IMR-90 (cell line): Measurements from ENCODE around the gene HERC4. TPM values are rescaled to one million over a fixed set of nuclear protein-coding genes. Genes with fewer than 3 reads are reported as not detected.
"Not testable (repeated sequence)": the region's sequence is repeated elsewhere in the genome, so short reads cannot be mapped to it uniquely, and the experiment has no call there.

ENCODE experiments used
- ATAC-seq: fragments of 200-7000 bp; cut with Tn5 transposase; 2 replicates; pipeline ENCODE4 v1.9.1; 2020; ENCODE audit warnings: low read depth, mild to moderate bottlenecking, moderate library complexity
- BruUV-seq: library from RNA; stranded (reverse); fragments of 400-500 nt; replicated peaks from 2 replicates; lab custom pipeline; 2021; lab: Mats Ljungman, UMichigan
- CTCF ChIA-PET: fragments of 300-600 bp; formaldehyde crosslinking; extraction: SDS; loops from one replicate; lab custom pipeline; 2021; ENCODE audit warnings: antibody characterized with exemption; lab: Yijun Ruan, JAX
- POLR2A ChIA-PET: fragments of 300-600 bp; sonication (Branson Sonifier 250); formaldehyde crosslinking; loops from one replicate; lab custom pipeline; 2022; ENCODE audit warnings: antibody characterized with exemption; ENCODE audit not compliant: unreplicated experiment; lab: Charles Lee
- DNase-seq: peaks from one replicate; pipeline ENCODE4 v3.0.0; 2013
- H2AFZ ChIP-seq: replicated peaks from 2 replicates; pipeline ENCODE3; 2013; ENCODE audit warnings: low read length, mild to moderate bottlenecking; ENCODE audit not compliant: poor library complexity
- H2AK5ac ChIP-seq: 2 replicates; pipeline ENCODE4 v1.6.1; 2013; ENCODE audit warnings: low read depth, low read length, inconsistent platforms
- H2AK9ac ChIP-seq: replicated peaks from 2 replicates; pipeline ENCODE3; 2013; ENCODE audit warnings: mild to moderate bottlenecking, low read depth, low read length, moderate library complexity; ENCODE audit not compliant: poor library complexity
- H2BK120ac ChIP-seq: 2 replicates; pipeline ENCODE4 v1.6.1; 2013; ENCODE audit warnings: low read depth, low read length, inconsistent platforms
- H2BK15ac ChIP-seq: 3 replicates; pipeline ENCODE4 v1.6.1; 2013; ENCODE audit warnings: low read depth, low read length, inconsistent platforms
- H2BK20ac ChIP-seq: 2 replicates; pipeline ENCODE4 v1.6.1; 2013; ENCODE audit warnings: low read depth, mild to moderate bottlenecking, inconsistent platforms, low read length, moderate library complexity
- H2BK5ac ChIP-seq: 2 replicates; pipeline ENCODE4 v1.6.1; 2013; ENCODE audit warnings: mild to moderate bottlenecking, low read depth, low read length, inconsistent platforms; ENCODE audit not compliant: poor library complexity, severe bottlenecking
- H3K14ac ChIP-seq: replicated peaks from 2 replicates; pipeline ENCODE4 v1.6.1; 2013; ENCODE audit warnings: low read depth, low read length, inconsistent platforms
- H3K18ac ChIP-seq: 2 replicates; pipeline ENCODE4 v1.6.1; 2013; ENCODE audit warnings: low read depth, low read length, control low read depth
- H3K23ac ChIP-seq: 2 replicates; pipeline ENCODE4 v1.6.1; 2013; ENCODE audit warnings: low read depth, low read length, inconsistent platforms
- H3K27ac ChIP-seq: 2 replicates; pipeline ENCODE4 v1.5.1; 2013; ENCODE audit warnings: mild to moderate bottlenecking, control low read depth, low read length; ENCODE audit not compliant: insufficient read depth
- H3K27me3 ChIP-seq: 2 replicates; pipeline ENCODE4 v1.6.1; 2013; ENCODE audit warnings: low read length; ENCODE audit not compliant: control insufficient read depth, insufficient read depth
- H3K36me3 ChIP-seq: 2 replicates; pipeline ENCODE4 v1.6.1; 2013; ENCODE audit warnings: low read length, mixed read lengths; ENCODE audit not compliant: control insufficient read depth, insufficient read depth
- H3K4ac ChIP-seq: 2 replicates; pipeline ENCODE4 v1.6.1; 2013; ENCODE audit warnings: low read depth, low read length, inconsistent platforms
- H3K4me1 ChIP-seq: 2 replicates; pipeline ENCODE4 v1.6.1; 2013; ENCODE audit warnings: low read length, mixed read lengths; ENCODE audit not compliant: control insufficient read depth, insufficient read depth
- H3K4me2 ChIP-seq: 2 replicates; pipeline ENCODE4 v1.6.1; 2013; ENCODE audit warnings: low read depth, mild to moderate bottlenecking, control low read depth, low read length, moderate library complexity
- H3K4me3 ChIP-seq: 2 replicates; pipeline ENCODE4 v1.5.1; 2013; ENCODE audit warnings: low read depth, mild to moderate bottlenecking, control low read depth, low read length, moderate library complexity; ENCODE audit not compliant: insufficient read depth
- H3K56ac ChIP-seq: 2 replicates; pipeline ENCODE4 v1.6.1; 2013; ENCODE audit warnings: low read length, inconsistent platforms; ENCODE audit not compliant: insufficient read depth; ENCODE audit errors: extremely low read depth
- H3K79me1 ChIP-seq, 2 experiments: 2 replicates each; pipeline ENCODE4 v1.6.1; 2013; ENCODE audit warnings: low read length in 2 of 2, inconsistent platforms in 1 of 2, low read depth in 1 of 2
- H3K9ac ChIP-seq: 2 replicates; pipeline ENCODE4 v1.6.1; 2013; ENCODE audit warnings: low read depth, low read length, control low read depth
- H3K9me1 ChIP-seq: 2 replicates; pipeline ENCODE4 v1.6.1; 2013; ENCODE audit warnings: low read length, inconsistent platforms; ENCODE audit not compliant: insufficient read depth
- H3K9me3 ChIP-seq: 2 replicates; pipeline ENCODE4 v1.6.1; 2013; ENCODE audit warnings: low read length; ENCODE audit not compliant: control insufficient read depth, insufficient read depth
- H4K20me1 ChIP-seq: 2 replicates; pipeline ENCODE4 v1.6.1; 2013; ENCODE audit warnings: low read length, inconsistent platforms; ENCODE audit not compliant: insufficient read depth
- H4K5ac ChIP-seq: 2 replicates; pipeline ENCODE4 v1.6.1; 2013; ENCODE audit warnings: mild to moderate bottlenecking, low read depth, low read length, control low read depth
- H4K8ac ChIP-seq, 2 experiments: 2 replicates each; pipeline ENCODE4 v1.6.1; 2013; ENCODE audit warnings: low read depth in 2 of 2, low read length in 2 of 2, control low read depth in 1 of 2, inconsistent platforms in 1 of 2
- H4K91ac ChIP-seq: 2 replicates; pipeline ENCODE4 v1.6.1; 2013; ENCODE audit warnings: low read depth, low read length, inconsistent platforms; ENCODE audit not compliant: insufficient read depth
- WGBS, 2 experiments: methylation state at CpG; one replicate each; pipeline versions ENCODE4 v1.1.5 to v1.1.7; 2013; ENCODE audit warnings: missing lambda C conversion rate in 2 of 2; ENCODE audit not compliant: insufficient read length in 1 of 2; ENCODE audit errors: extremely low coverage in 2 of 2; 5-methylcytosine and 5-hydroxymethylcytosine counted together
- dilution Hi-C: fragments of 300-500 bp; cut with HindIII; formaldehyde crosslinking; loops from one replicate; pipeline ENCODE4 v1.14.3; 2018; ENCODE audit warnings: low sequenced_read_pairs; ENCODE audit not compliant: unreplicated experiment
- in situ Hi-C: fragments of 300-500 bp; cut with MboI; formaldehyde crosslinking; loops from 3 replicates; pipeline ENCODE4 v1.14.3; 2019; ENCODE audit warnings: low sequenced_read_pairs, inconsistent platforms, mixed read lengths
- intact Hi-C: fragments of 100-400 bp; cut with micrococcal nuclease; formaldehyde crosslinking; loops from 2 replicates; pipeline ENCODE4 v1.10.0; 2022
- polyA plus RNA-seq, 3 experiments: library from polyadenylated mRNA; depleted of rRNA; stranded (reverse); fragments of >200 nt; gene quantifications; 2 replicates each; pipeline ENCODE4 v1.2.3, GENCODE V29; 2012; ENCODE audit warnings: low replicate concordance in 1 of 3
- total RNA-seq: library from RNA; depleted of rRNA; stranded (reverse); fragments of >200 nt; gene quantifications from 2 replicates; pipeline ENCODE4 v1.2.3, GENCODE V29; 2012

HERC4 gene
- total and polyA plus RNA-seq, 2 of the 4 experiments (the other 2 are of a cell fraction): 66.6 to 92.8 TPM

DNA sequence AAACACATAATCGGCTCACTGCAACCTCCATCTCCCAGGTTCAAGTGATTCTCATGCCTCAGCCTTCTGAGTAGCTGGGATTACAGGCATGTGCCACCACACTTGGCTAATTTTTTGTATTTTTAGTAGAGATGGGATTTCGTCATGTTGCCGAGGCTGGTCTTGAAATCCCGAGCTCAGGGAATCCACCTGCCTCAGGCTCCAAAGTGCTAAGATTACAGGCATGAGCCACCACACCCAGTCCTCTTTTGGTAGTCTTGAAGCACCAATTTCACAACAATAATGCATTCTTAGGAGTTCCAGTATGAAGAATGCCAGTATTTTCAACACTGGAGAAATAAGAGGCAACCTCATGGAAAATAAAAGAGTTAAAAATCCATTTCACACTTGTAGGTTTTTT lies 109.0 kb downstream of the HERC4 start:
- H2AK5ac ChIP-seq, H3K4me2 ChIP-seq, H2BK20ac ChIP-seq, H2BK15ac ChIP-seq, H3K9ac ChIP-seq, CTCF ChIA-PET, H3K27me3 ChIP-seq, H3K56ac ChIP-seq, H3K4me3 ChIP-seq, H4K20me1 ChIP-seq, H4K5ac ChIP-seq, BruUV-seq, H4K8ac ChIP-seq, H3K14ac ChIP-seq, POLR2A ChIA-PET, H3K27ac ChIP-seq, in situ Hi-C loops, ATAC-seq, H2AK9ac ChIP-seq, H2BK5ac ChIP-seq, DNase-seq, H4K91ac ChIP-seq, H3K9me3 ChIP-seq, H2AFZ ChIP-seq, H3K4me1 ChIP-seq, H3K9me1 ChIP-seq, intact Hi-C loops, H3K18ac ChIP-seq, dilution Hi-C loops, H2BK120ac ChIP-seq, H3K4ac ChIP-seq, H3K23ac ChIP-seq: not testable (repeated sequence)
- WGBS, 2 experiments: no CpG with 5 or more reads among the region's 4 CpGs
- Histone ChIP-seq H3K79me1 (peaks cover 18 to 25% of the 10 kb centered on the region in 2 experiments; a peak in 3 of 4 replicates), H3K36me3 (peaks cover 24% of the 10 kb centered on the region)
